ENCODE results near the gene DRC1. TPM values are rescaled to one million over a fixed set of nuclear protein-coding genes. Genes with fewer than 3 reads are reported as not detected.
A peak's percentile ranks its signal among the peaks of the same experiment; 100 is the strongest.

DRC1 gene
- total RNA-seq, 2 donors from 2014 or later = 0.33 to 0.48 TPM

- H3K36me3 ChIP-seq (ENCODE audit: control insufficient read depth, insufficient read depth, low read length) = no peaks in the 10 kb centered on the region
- peaks cover 20% of the 10 kb centered on the region for H3K27me3 ChIP-seq (ENCODE audit: control insufficient read depth, insufficient read depth, low read length, poor library complexity, severe bottlenecking)
- Mint-ChIP-seq H3K27me3 (ENCODE audit: insufficient read depth) (peaks cover 72% of the 10 kb centered on the region), H3K36me3 (ENCODE audit: low read depth) (no peaks in the 10 kb centered on the region), H3K4me1 (peaks cover 4% of the 10 kb centered on the region), H3K4me3 (no peak overlapping the region), H3K27ac (no peak overlapping the region), H3K9me3 (no peaks in the 10 kb centered on the region)
- DNase-seq = no peak
- no peak overlapping the region for H3K4me3 ChIP-seq (ENCODE audit: low read length)
- H3K4me1 ChIP-seq (ENCODE audit: control insufficient read depth, insufficient read depth, low read length) = no peaks in the 10 kb centered on the region
- 87 to 97% methylated on average over 2 of the region's 2 CpGs for WGBS, 2 experiments (ENCODE audit: insufficient coverage in 1 of 2, insufficient read length in 1 of 2)
- no peak overlapping the region for H3K27ac ChIP-seq (ENCODE audit: low read depth, low read length)
- H3K9me3 ChIP-seq (ENCODE audit: control insufficient read depth, low read length) = no peaks in the 10 kb centered on the region
- no peak overlapping the region for H3K9ac ChIP-seq (ENCODE audit: extremely low read depth, low read length, poor library complexity, severe bottlenecking)
- TF ChIP-seq CTCF (conservative IDR thresholded peaks at IDR 0.05) = no peak
Measured at GRCh38 chr2:26428846-26429245, 27.1 kb downstream of the DRC1 start.

- Mint-ChIP-seq H3K4me3 (no peak overlapping the region), H3K36me3 (ENCODE audit: low read depth) (no peaks in the 10 kb centered on the region), H3K9me3 (no peaks in the 10 kb centered on the region), H3K27ac (no peak overlapping the region), H3K27me3 (ENCODE audit: insufficient read depth) (peaks cover 81% of the 10 kb centered on the region), H3K4me1 (no peaks in the 10 kb centered on the region)
- Histone ChIP-seq H3K9ac (ENCODE audit: extremely low read depth, low read length, poor library complexity, severe bottlenecking) (no peak overlapping the region), H3K27ac (ENCODE audit: low read depth, low read length) (peak overlapping the region; percentile 44), H3K9me3 (ENCODE audit: control insufficient read depth, low read length) (no peaks in the 10 kb centered on the region), H3K27me3 (ENCODE audit: control insufficient read depth, insufficient read depth, low read length, poor library complexity, severe bottlenecking) (peaks cover 20% of the 10 kb centered on the region), H3K4me3 (ENCODE audit: low read length) (no peak overlapping the region), H3K36me3 (ENCODE audit: control insufficient read depth, insufficient read depth, low read length) (no peaks in the 10 kb centered on the region), H3K4me1 (ENCODE audit: control insufficient read depth, insufficient read depth, low read length) (no peaks in the 10 kb centered on the region)
- WGBS, 2 experiments (ENCODE audit: insufficient coverage in 1 of 2, insufficient read length in 1 of 2) = 90 to 92% methylated on average over 6 to 8 of the region's 8 CpGs
- TF ChIP-seq CTCF (conservative IDR thresholded peaks at IDR 0.05) = no peak
- DNase-seq = no peak
Measured at GRCh38 chr2:26429779-26430578, 28.3 kb downstream of the DRC1 start.

- Histone ChIP-seq H3K4me3 (ENCODE audit: low read length) (no peak overlapping the region), H3K27ac (ENCODE audit: low read depth, low read length) (no peak overlapping the region), H3K4me1 (ENCODE audit: control insufficient read depth, insufficient read depth, low read length) (no peaks in the 10 kb centered on the region), H3K27me3 (ENCODE audit: control insufficient read depth, insufficient read depth, low read length, poor library complexity, severe bottlenecking) (peaks cover 20% of the 10 kb centered on the region), H3K36me3 (ENCODE audit: control insufficient read depth, insufficient read depth, low read length) (no peaks in the 10 kb centered on the region), H3K9me3 (ENCODE audit: control insufficient read depth, low read length) (no peaks in the 10 kb centered on the region), H3K9ac (ENCODE audit: extremely low read depth, low read length, poor library complexity, severe bottlenecking) (no peak overlapping the region)
- no peak for TF ChIP-seq CTCF (conservative IDR thresholded peaks at IDR 0.05)
- no peaks in the 10 kb centered on the region for H3K9me3 Mint-ChIP-seq
- peaks cover 83% of the 10 kb centered on the region for H3K27me3 Mint-ChIP-seq (ENCODE audit: insufficient read depth)
- H3K27ac Mint-ChIP-seq = no peak overlapping the region
- no peak overlapping the region for H3K4me3 Mint-ChIP-seq
- WGBS, 2 experiments (ENCODE audit: insufficient coverage in 1 of 2, insufficient read length in 1 of 2) = 91 to 95% methylated on average over 7 of the region's 7 CpGs
- no peaks in the 10 kb centered on the region for H3K4me1 Mint-ChIP-seq
- DNase-seq = no peak
- H3K36me3 Mint-ChIP-seq (ENCODE audit: low read depth) = no peaks in the 10 kb centered on the region
Measured at GRCh38 chr2:26430826-26431225, 29.1 kb downstream of the DRC1 start.

All from endodermal cell (in vitro differentiated cells).